ENCODE results near the gene LRRK1.

The LRRK1 gene

GRCh38 chr15:100881573-100882336 lies 37.4 kb upstream of the LRRK1 start:
- Histone ChIP-seq H4K91ac (ENCODE audit: low read depth, low read length) (no peak overlapping the region), H3K27me3 (ENCODE audit: insufficient read depth, low read length) (peaks cover 34% of the 10 kb centered on the region), H3K79me2 (ENCODE audit: control insufficient read depth, insufficient read depth, low read length, poor library complexity) (no peaks in the 10 kb centered on the region), H3K23ac (ENCODE audit: low read length) (no peak overlapping the region), H2AFZ (ENCODE audit: insufficient read depth, low read length, poor library complexity) (no peak overlapping the region), H2BK12ac (ENCODE audit: low read length) (no peak overlapping the region), H3K4me3 (ENCODE audit: low read depth, low read length) (no peak overlapping the region), H2BK120ac (ENCODE audit: insufficient read depth, low read length, poor library complexity) (no peak overlapping the region), H3K9ac (ENCODE audit: low read length) (no peak overlapping the region), H4K12ac (ENCODE audit: low read depth, low read length) (no peak overlapping the region), H3K79me1 (ENCODE audit: low read length) (no peaks in the 10 kb centered on the region), H2BK5ac (ENCODE audit: low read depth, low read length, poor library complexity) (no peak overlapping the region), H2AK5ac (ENCODE audit: low read length) (no peak overlapping the region), H3K27ac (ENCODE audit: low read depth, low read length) (no peak overlapping the region), H3K4ac (ENCODE audit: low read depth, low read length) (no peak overlapping the region), H3K4me2 (ENCODE audit: low read length) (no peak overlapping the region), H3K18ac (ENCODE audit: low read length) (no peak overlapping the region), H3K4me1 (ENCODE audit: control insufficient read depth in 1 of 2, insufficient read depth in 2 of 2, low read length in 2 of 2) (peaks cover 0 to 9% of the 10 kb centered on the region in 2 experiments), H3K14ac (ENCODE audit: low read length) (no peak overlapping the region), H4K8ac (ENCODE audit: low read depth, low read length) (no peak overlapping the region), H3K36me3 (ENCODE audit: control insufficient read depth in 1 of 2, insufficient read depth in 2 of 2, low read length in 2 of 2) (no peaks in the 10 kb centered on the region), H3K9me3 (ENCODE audit: insufficient read depth, low read depth, low read length) (peaks cover 2% of the 10 kb centered on the region)
- no peak for DNase-seq
- WGBS (ENCODE audit: extremely low coverage, insufficient coverage, insufficient read length) = no CpG with 5 or more reads among the region's 14 CpGs

- Histone ChIP-seq H3K4me1 (ENCODE audit: control insufficient read depth in 1 of 2, insufficient read depth in 2 of 2, low read length in 2 of 2) (peaks cover 10 to 13% of the 10 kb centered on the region in 2 experiments), H3K4me3 (ENCODE audit: low read depth, low read length) (no peak overlapping the region), H3K9ac (ENCODE audit: low read length) (no peak overlapping the region), H3K79me2 (ENCODE audit: control insufficient read depth, insufficient read depth, low read length, poor library complexity) (peaks cover 2% of the 10 kb centered on the region), H3K18ac (ENCODE audit: low read length) (no peak overlapping the region), H3K4me2 (ENCODE audit: low read length) (no peak overlapping the region), H3K23ac (ENCODE audit: low read length) (no peak overlapping the region), H4K8ac (ENCODE audit: low read depth, low read length) (no peak overlapping the region), H2BK120ac (ENCODE audit: insufficient read depth, low read length, poor library complexity) (no peak overlapping the region), H3K27ac (ENCODE audit: low read depth, low read length) (no peak overlapping the region), H4K91ac (ENCODE audit: low read depth, low read length) (no peak overlapping the region), H3K4ac (ENCODE audit: low read depth, low read length) (no peak overlapping the region), H3K9me3 (ENCODE audit: insufficient read depth, low read depth, low read length) (peaks cover 2% of the 10 kb centered on the region), H3K14ac (ENCODE audit: low read length) (no peak overlapping the region), H3K27me3 (ENCODE audit: insufficient read depth, low read length) (peaks cover 15% of the 10 kb centered on the region), H2BK5ac (ENCODE audit: low read depth, low read length, poor library complexity) (no peak overlapping the region), H2AK5ac (ENCODE audit: low read length) (no peak overlapping the region), H3K36me3 (ENCODE audit: control insufficient read depth in 1 of 2, insufficient read depth in 2 of 2, low read length in 2 of 2) (no peaks in the 10 kb centered on the region), H2BK12ac (ENCODE audit: low read length) (no peak overlapping the region), H3K79me1 (ENCODE audit: low read length) (peaks cover 12% of the 10 kb centered on the region), H2AFZ (ENCODE audit: insufficient read depth, low read length, poor library complexity) (no peak overlapping the region), H4K12ac (ENCODE audit: low read depth, low read length) (no peak overlapping the region)
- DNase-seq = peak in 1 of 2 donors; percentile 61
- WGBS (ENCODE audit: extremely low coverage, insufficient coverage, insufficient read length) = no CpG with 5 or more reads among the region's 8 CpGs
Measured at GRCh38 chr15:100885116-100885515, 34.0 kb upstream of the LRRK1 start.

- H3K27ac ChIP-seq (ENCODE audit: low read depth, low read length) = no peak overlapping the region
- no peak overlapping the region for H2BK120ac ChIP-seq (ENCODE audit: insufficient read depth, low read length, poor library complexity)
- H3K79me1 ChIP-seq (ENCODE audit: low read length) = peaks cover 12% of the 10 kb centered on the region
- no peak overlapping the region for H3K23ac ChIP-seq (ENCODE audit: low read length)
- no peak overlapping the region for H3K9ac ChIP-seq (ENCODE audit: low read length)
- H3K4ac ChIP-seq (ENCODE audit: low read depth, low read length) = no peak overlapping the region
- no peak overlapping the region for H3K4me2 ChIP-seq (ENCODE audit: low read length)
- H3K79me2 ChIP-seq (ENCODE audit: control insufficient read depth, insufficient read depth, low read length, poor library complexity) = peaks cover 2% of the 10 kb centered on the region
- no peak overlapping the region for H2AK5ac ChIP-seq (ENCODE audit: low read length)
- DNase-seq = no peak
- peaks cover 11 to 12% of the 10 kb centered on the region in 2 experiments for H3K4me1 ChIP-seq (ENCODE audit: control insufficient read depth in 1 of 2, insufficient read depth in 2 of 2, low read length in 2 of 2)
- H3K36me3 ChIP-seq (ENCODE audit: control insufficient read depth in 1 of 2, insufficient read depth in 2 of 2, low read length in 2 of 2) = no peaks in the 10 kb centered on the region
- H4K12ac ChIP-seq (ENCODE audit: low read depth, low read length) = no peak overlapping the region
- H4K91ac ChIP-seq (ENCODE audit: low read depth, low read length) = no peak overlapping the region
- no peak overlapping the region for H4K8ac ChIP-seq (ENCODE audit: low read depth, low read length)
- H3K9me3 ChIP-seq (ENCODE audit: insufficient read depth, low read depth, low read length) = peaks cover 2% of the 10 kb centered on the region
- no peak overlapping the region for H3K14ac ChIP-seq (ENCODE audit: low read length)
- H2BK12ac ChIP-seq (ENCODE audit: low read length) = no peak overlapping the region
- H3K27me3 ChIP-seq (ENCODE audit: insufficient read depth, low read length) = peaks cover 10% of the 10 kb centered on the region
- H2BK5ac ChIP-seq (ENCODE audit: low read depth, low read length, poor library complexity) = no peak overlapping the region
- WGBS (ENCODE audit: extremely low coverage, insufficient coverage, insufficient read length) = no CpG with 5 or more reads among the region's 7 CpGs
- H2AFZ ChIP-seq (ENCODE audit: insufficient read depth, low read length, poor library complexity) = no peak overlapping the region
- H3K18ac ChIP-seq (ENCODE audit: low read length) = no peak overlapping the region
- no peak overlapping the region for H3K4me3 ChIP-seq (ENCODE audit: low read depth, low read length)
Measured at GRCh38 chr15:100885811-100886210, 33.3 kb upstream of the LRRK1 start.

- peaks cover 2% of the 10 kb centered on the region for H3K79me2 ChIP-seq (ENCODE audit: control insufficient read depth, insufficient read depth, low read length, poor library complexity)
- no CpG with 5 or more reads among the region's 22 CpGs for WGBS (ENCODE audit: extremely low coverage, insufficient coverage, insufficient read length)
- no peaks in the 10 kb centered on the region for H3K36me3 ChIP-seq (ENCODE audit: control insufficient read depth in 1 of 2, insufficient read depth in 2 of 2, low read length in 2 of 2)
- H4K12ac ChIP-seq (ENCODE audit: low read depth, low read length) = no peak overlapping the region
- H2AFZ ChIP-seq (ENCODE audit: insufficient read depth, low read length, poor library complexity) = no peak overlapping the region
- no peak overlapping the region for H2BK120ac ChIP-seq (ENCODE audit: insufficient read depth, low read length, poor library complexity)
- no peak overlapping the region for H2AK5ac ChIP-seq (ENCODE audit: low read length)
- H2BK12ac ChIP-seq (ENCODE audit: low read length) = peak overlapping the region; percentile 2
- no peak overlapping the region for H3K23ac ChIP-seq (ENCODE audit: low read length)
- H3K27ac ChIP-seq (ENCODE audit: low read depth, low read length) = no peak overlapping the region
- H2BK5ac ChIP-seq (ENCODE audit: low read depth, low read length, poor library complexity) = no peak overlapping the region
- H4K8ac ChIP-seq (ENCODE audit: low read depth, low read length) = no peak overlapping the region
- DNase-seq = no peak
- no peak overlapping the region for H4K91ac ChIP-seq (ENCODE audit: low read depth, low read length)
- no peaks in the 10 kb centered on the region for H3K27me3 ChIP-seq (ENCODE audit: insufficient read depth, low read length)
- peaks cover 23 to 24% of the 10 kb centered on the region in 2 experiments for H3K4me1 ChIP-seq (ENCODE audit: control insufficient read depth in 1 of 2, insufficient read depth in 2 of 2, low read length in 2 of 2)
- H3K79me1 ChIP-seq (ENCODE audit: low read length) = peaks cover 17% of the 10 kb centered on the region
- H3K18ac ChIP-seq (ENCODE audit: low read length) = no peak overlapping the region
- H3K9ac ChIP-seq (ENCODE audit: low read length) = no peak overlapping the region
- no peak overlapping the region for H3K4me3 ChIP-seq (ENCODE audit: low read depth, low read length)
- H3K9me3 ChIP-seq (ENCODE audit: insufficient read depth, low read depth, low read length) = no peaks in the 10 kb centered on the region
- H3K4me2 ChIP-seq (ENCODE audit: low read length) = no peak overlapping the region
- no peak overlapping the region for H3K14ac ChIP-seq (ENCODE audit: low read length)
- H3K4ac ChIP-seq (ENCODE audit: low read depth, low read length) = no peak overlapping the region
Measured at GRCh38 chr15:100887211-100887913, 31.8 kb upstream of the LRRK1 start.

Data from trophoblast cell (in vitro differentiated cells and primary cell).